HepG2 (cell line): Measurements from ENCODE around the gene FCN3. TPM values are rescaled to one million over a fixed set of nuclear protein-coding genes. Genes with fewer than 3 reads are reported as not detected.
A peak's percentile ranks its signal among the peaks of the same experiment; 100 is the strongest.

Experiments
- ATAC-seq: fragments of 200-7000 bp; cut with Tn5 transposase; 3 replicates; pipeline ENCODE4 v1.9.1; 2020; ENCODE audit warnings: mild to moderate bottlenecking, moderate library complexity
- BruUV-seq: library from RNA; stranded (reverse); fragments of 400-500 nt; replicated peaks from 2 replicates; lab custom pipeline; 2021; lab: Mats Ljungman, UMichigan
- CTCF ChIA-PET: fragments of 300-600 bp; formaldehyde crosslinking; extraction: SDS; loops from one replicate; lab custom pipeline; 2021; ENCODE audit warnings: low total read pairs, inconsistent platforms, low intra/inter-chr PET ratio; lab: Yijun Ruan, JAX
- POLR2A ChIA-PET: fragments of 350-600 bp; sonication (Branson Sonifier 250); formaldehyde crosslinking; loops from one replicate; lab custom pipeline; 2020; ENCODE audit warnings: antibody characterized with exemption, inconsistent platforms; lab: Yijun Ruan, JAX
- DNase-seq: peaks from one replicate; pipeline ENCODE4 v3.0.0-alpha.2; 2015; ENCODE audit warnings: low spot score
- FAIRE-seq: peaks from 3 replicates; lab custom pipeline; 2011; peaks lifted over from hg19 to GRCh38; lab: Jason Lieb, UNC
- H2AFZ ChIP-seq: one replicate; pipeline ENCODE4 v1.6.1; 2011; ENCODE audit warnings: low read length, inconsistent platforms
- H3K27ac ChIP-seq: fragments of 300-600 bp; 3 replicates; pipeline ENCODE4 v1.8.0; 2011; ENCODE audit warnings: mixed run types, mild to moderate bottlenecking, mixed read lengths, low read length, inconsistent platforms; ENCODE audit not compliant: insufficient read depth; ENCODE audit errors: extremely low read length
- H3K27me3 ChIP-seq, 2 experiments: fragments of 200-600 bp in 1 of 2; 2 replicates in 1 of 2; 3 replicates in 1 of 2; pipeline versions ENCODE4 v1.6.0 to v1.8.0; 2011; ENCODE audit warnings: low read length in 2 of 2, mild to moderate bottlenecking in 2 of 2, moderate library complexity in 2 of 2, inconsistent platforms in 1 of 2; ENCODE audit not compliant: insufficient read depth in 2 of 2, control insufficient read depth in 1 of 2
- H3K36me3 ChIP-seq, 2 experiments: fragments of 200-600 bp in 1 of 2; replicated peaks in 1 of 2; 2 replicates in 1 of 2; 3 replicates in 1 of 2; pipeline versions ENCODE4 v1.5.1 to v1.8.0; 2011; ENCODE audit warnings: low read length in 2 of 2, inconsistent platforms in 1 of 2; ENCODE audit not compliant: insufficient read depth in 2 of 2, control insufficient read depth in 1 of 2
- H3K4me1 ChIP-seq: 2 replicates; pipeline ENCODE4 v1.5.1; 2012; ENCODE audit warnings: low read length, inconsistent platforms; ENCODE audit not compliant: insufficient read depth
- H3K4me2 ChIP-seq: 2 replicates; pipeline ENCODE4 v1.6.0; 2011; ENCODE audit warnings: low read depth, low read length, inconsistent platforms
- H3K4me3 ChIP-seq, 3 experiments: fragments of 200-600 bp in 1 of 3; sonication (generic), shearing (Covaris generic) in 1 of 3; replicated peaks in 1 of 3; 2 replicates each; pipeline ENCODE4 v1.5.1; 2011 to 2016; ENCODE audit warnings: low read length in 3 of 3, inconsistent platforms in 2 of 3, low read depth in 2 of 3, mild to moderate bottlenecking in 2 of 3, control low read depth in 1 of 3, mixed read lengths in 1 of 3; ENCODE audit not compliant: insufficient read depth in 1 of 3
- H3K79me2 ChIP-seq: one replicate; pipeline ENCODE4 v1.6.1; 2011; ENCODE audit warnings: low read length, inconsistent platforms; ENCODE audit not compliant: insufficient read depth
- H3K9ac ChIP-seq: 2 replicates; pipeline ENCODE4 v1.6.0; 2011; ENCODE audit warnings: mild to moderate bottlenecking, low read depth, low read length, inconsistent platforms; ENCODE audit not compliant: insufficient read depth
- H3K9me3 ChIP-seq: 2 replicates; pipeline ENCODE4 v1.5.1; 2012; ENCODE audit warnings: mild to moderate bottlenecking, low read length
- H4K20me1 ChIP-seq: 2 replicates; pipeline ENCODE4 v1.6.0; 2011; ENCODE audit warnings: inconsistent platforms, mild to moderate bottlenecking, low read length, moderate library complexity; ENCODE audit not compliant: insufficient read depth
- HNRNPK ChIP-seq: fragments of 200-400 bp; formaldehyde crosslinking; IDR thresholded peaks from 2 replicates; pipeline ENCODE4 v1.6.1; 2018; ENCODE audit warnings: low read length, low read depth, moderate library complexity, mild to moderate bottlenecking; ENCODE audit not compliant: poor library complexity, severe bottlenecking
- MAFF ChIP-seq: IDR thresholded peaks from 2 replicates; pipeline ENCODE4 v1.6.1; 2011; ENCODE audit warnings: low read depth, low read length, improper control_type of control experiment
- MAFK ChIP-seq, 2 experiments: IDR thresholded peaks in 1 of 2; conservative IDR thresholded peaks in 1 of 2; 2 replicates each; pipeline ENCODE4 v1.6.1; 2011; ENCODE audit warnings: improper control_type of control experiment in 2 of 2, low read length in 2 of 2
- ZNF44 ChIP-seq: sonication (generic); formaldehyde crosslinking; IDR thresholded peaks from 2 replicates; pipeline ENCODE4 v1.5.1; 2020; ENCODE audit warnings: mild to moderate bottlenecking, missing genetic modification reagents
- ZSCAN29 ChIP-seq: sonication (generic); formaldehyde crosslinking; conservative IDR thresholded peaks from 2 replicates; pipeline ENCODE4 v1.4.0; 2020; ENCODE audit warnings: mild to moderate bottlenecking, missing genetic modification reagents
- WGBS: methylation state at CpG from one replicate; pipeline ENCODE4 v1.1.6; 2017; ENCODE audit warnings: low lambda C conversion rate; 5-methylcytosine and 5-hydroxymethylcytosine counted together
- in situ Hi-C: cut with HindIII; loops from 2 replicates; pipeline ENCODE4 v1.10.0; 2017; ENCODE audit warnings: low pct_unique_long_range_greater_than_20kb; ENCODE audit not compliant: extremely low pct_ligation_motif_present
- intact Hi-C: fragments of 100-400 bp; cut with micrococcal nuclease; formaldehyde crosslinking; loops from one replicate; pipeline ENCODE4 v1.10.0; 2022; ENCODE audit not compliant: unreplicated experiment
- polyA plus RNA-seq, 8 experiments: library from polyadenylated mRNA; depleted of rRNA in 3 of 8; stranded (reverse) in 7 of 8; unstranded in 1 of 8; fragments of >200 nt; fragmentation: Illumina TruSeq in 4 of 8; extraction: Trizol in 4 of 8; gene quantifications; 2 replicates each; pipeline versions ENCODE4 v1.2.1 to v1.2.3, GENCODE V29; 2011 to 2016; ENCODE audit warnings: low read depth in 4 of 8, missing spikeins in 1 of 8, mixed read lengths in 1 of 8; ENCODE audit not compliant: insufficient read depth in 1 of 8
- total RNA-seq, 5 experiments: library from RNA; depleted of rRNA; stranded (reverse); fragments of >200 nt; fragmentation: Illumina TruSeq; extraction: Trizol; gene quantifications; 2 replicates each; pipeline ENCODE4 v1.2.3, GENCODE V29; 2016; ENCODE audit warnings: low read depth in 1 of 5

The FCN3 gene
- total and polyA plus RNA-seq, 2 of the 13 experiments (the other 11 are each of a cell fraction or from before 2014, with no cell fraction given): not detected

DNA sequence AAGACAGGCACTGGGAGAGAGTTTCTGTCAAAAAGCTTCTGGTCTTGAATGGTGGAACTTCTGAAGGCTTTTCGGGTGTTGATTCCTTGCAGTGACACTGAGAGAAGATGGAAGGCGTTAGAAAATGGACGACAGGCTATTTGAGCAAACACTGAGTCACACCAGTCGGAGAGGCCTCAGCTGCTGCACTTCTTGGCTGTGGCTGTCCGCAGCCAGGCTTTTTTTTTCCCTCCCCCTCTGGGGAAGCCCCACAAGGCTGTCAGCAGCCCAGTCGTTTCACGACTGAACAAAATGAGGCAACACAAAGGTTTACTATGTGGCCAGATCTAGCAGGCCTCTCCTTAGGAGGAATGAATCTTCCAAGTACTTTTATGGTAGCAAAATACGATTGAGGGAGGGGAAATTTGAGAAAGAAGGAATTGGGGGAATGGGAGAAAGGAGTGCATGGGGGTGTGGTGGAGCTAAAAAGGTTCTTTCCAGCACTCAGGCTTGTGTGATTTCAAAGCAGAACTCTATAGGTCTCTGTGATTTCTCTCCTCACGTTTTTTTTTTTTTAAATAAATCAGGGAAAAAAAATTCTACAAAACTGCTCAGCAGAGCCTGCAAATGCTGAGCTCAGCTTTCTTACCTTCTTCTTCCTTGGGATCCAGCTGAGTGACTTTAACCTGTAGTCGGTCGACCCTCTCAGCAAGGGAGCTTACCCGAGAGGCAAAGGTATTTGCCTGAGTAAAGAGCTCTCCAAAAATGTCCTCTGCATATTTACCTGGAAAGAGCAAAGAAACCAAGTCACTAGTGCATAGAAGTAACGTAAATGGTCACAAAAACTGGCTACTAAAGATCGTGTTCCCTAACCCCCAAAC is 43.9 kb upstream of the FCN3 start:
- H3K4me1 ChIP-seq: no peaks in the 10 kb centered on the region
- H4K20me1 ChIP-seq: no peaks in the 10 kb centered on the region
- H3K9ac ChIP-seq: no peak overlapping the region
- BruUV-seq: no TSS peak
- intact Hi-C loops: loop anchor here (5.0 kb wide), 1 partner anchor 74 kb away; the partner anchor contains the start of gene WASF2
- 84% methylated on average over 14 of the region's 14 CpGs for WGBS
- H3K27me3 ChIP-seq: no peaks in the 10 kb centered on the region
- H3K27ac ChIP-seq: no peak overlapping the region
- ChIA-PET POLR2A (no interaction called here), CTCF (no interaction called here)
- H3K36me3 ChIP-seq: peaks cover 20 to 62% of the 10 kb centered on the region in 2 experiments
- DNase-seq: no peak
- H3K9me3 ChIP-seq: no peaks in the 10 kb centered on the region
- peaks cover 5% of the 10 kb centered on the region for H3K79me2 ChIP-seq
- no peak for ATAC-seq
- FAIRE-seq: no peak
- no peak overlapping the region for H3K4me2 ChIP-seq
- in situ Hi-C loops: no loop called here
- TF ChIP-seq ZSCAN29 (CRISPR knock-in tag) (no peak), MAFF (peak; percentile 52), MAFK (conservative IDR thresholded peaks at IDR 0.05 in 1 of 2, IDR thresholded peaks at IDR 0.05 in 1 of 2; ENCODE audit: low read length in 2 of 2) (peak; percentile 62 to 77), HNRNPK (no peak)
- no peak overlapping the region for H2AFZ ChIP-seq
- no peak overlapping the region for H3K4me3 ChIP-seq

DNA sequence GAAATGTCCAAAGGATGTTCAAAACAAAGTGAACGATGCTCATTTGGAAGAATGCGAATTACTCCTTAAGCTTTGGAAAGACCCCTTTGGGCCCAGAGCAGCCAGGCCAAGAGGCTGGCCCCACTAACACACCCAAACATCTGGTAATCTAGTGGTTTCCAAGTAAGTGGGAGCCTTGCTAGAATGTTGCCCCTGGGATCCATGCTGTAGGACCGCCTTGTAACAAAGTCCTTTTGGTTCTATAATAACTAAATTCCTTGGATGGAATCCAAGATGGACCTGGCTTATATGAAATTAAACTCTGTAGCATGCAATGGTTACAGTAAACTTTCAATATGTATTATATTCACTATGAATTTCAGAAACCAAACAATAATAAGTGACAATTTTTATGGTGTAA is 43.1 kb upstream of the FCN3 start:
- 92% methylated on average over 2 of the region's 3 CpGs for whole genome bisulfite sequencing
- CTCF ChIA-PET: interaction anchor here (3.2 kb wide), 1 partner anchor 189 kb away, joined by 31 read pairs; no protein-coding TSS in a partner anchor
- no peak for FAIRE-seq
- POLR2A ChIA-PET: no interaction called here
- in situ Hi-C loops (no loop called here), intact Hi-C loops (loop anchor here (5.0 kb wide), 1 partner anchor 75 kb away; the partner anchor contains the start of gene WASF2)
- H3K27ac ChIP-seq: no peak overlapping the region
- H2AFZ ChIP-seq: no peak overlapping the region
- no peaks in the 10 kb centered on the region for H3K9me3 ChIP-seq
- no TSS peak for BruUV-seq
- no peaks in the 10 kb centered on the region for H4K20me1 ChIP-seq
- no peak overlapping the region for H3K9ac ChIP-seq
- TF ChIP-seq ZNF44 (CRISPR knock-in tag): no peak
- no peak overlapping the region for H3K4me3 ChIP-seq
- no peaks in the 10 kb centered on the region for H3K4me1 ChIP-seq
- H3K4me2 ChIP-seq: no peak overlapping the region
- no peaks in the 10 kb centered on the region for H3K27me3 ChIP-seq
- ATAC-seq: no peak
- H3K36me3 ChIP-seq: peaks cover 25 to 69% of the 10 kb centered on the region in 2 experiments
- no peak for DNase-seq
- peaks cover 5% of the 10 kb centered on the region for H3K79me2 ChIP-seq
